ENCODE measurements around the gene LAMA2. TPM values are rescaled to one million over a fixed set of nuclear protein-coding genes. Genes with fewer than 3 reads are reported as not detected.

The LAMA2 gene
- total RNA-seq, 4 donors from 2014 or later = 154 to 331 (median 241) TPM

- TF ChIP-seq CTCF (IDR thresholded peaks at IDR 0.05; ENCODE audit: low read depth) = no peak
These were observed 325.6 kb downstream of the LAMA2 start for GRCh38 chr6:129208415-129209034.

- TF ChIP-seq CTCF (IDR thresholded peaks at IDR 0.05; ENCODE audit: low read depth) = no peak
These were observed 326.4 kb downstream of the LAMA2 start for GRCh38 chr6:129209355-129209754.

GRCh38 chr6:129210684-129211083, 327.7 kb downstream of the LAMA2 start:
- no peak for TF ChIP-seq CTCF (IDR thresholded peaks at IDR 0.05; ENCODE audit: low read depth)

GRCh38 chr6:129211626-129212025, 328.7 kb downstream of the LAMA2 start:
- no peak for TF ChIP-seq CTCF (IDR thresholded peaks at IDR 0.05; ENCODE audit: low read depth)

GRCh38 chr6:129212081-129212480, 329.1 kb downstream of the LAMA2 start:
- no peak for TF ChIP-seq CTCF (IDR thresholded peaks at IDR 0.05; ENCODE audit: low read depth)

GRCh38 chr6:129215246-129215645, 332.3 kb downstream of the LAMA2 start:
- TF ChIP-seq CTCF (IDR thresholded peaks at IDR 0.05; ENCODE audit: low read depth) = no peak

- TF ChIP-seq CTCF (IDR thresholded peaks at IDR 0.05; ENCODE audit: low read depth) = no peak
These were observed 333.1 kb downstream of the LAMA2 start for GRCh38 chr6:129215916-129216520.

Measured in subcutaneous adipose tissue (tissue), 4 donors.